Suppressor macrophage treated with lipopolysaccharide for 4 hours (primary cell): Measurements from ENCODE around the gene DDX20.
"Not testable (repeated sequence)": the region's sequence is repeated elsewhere in the genome, so short reads cannot be mapped to it uniquely, and the experiment has no call there.

Source experiments
- DNase-seq: peaks from one replicate; pipeline ENCODE4 v3.0.0-alpha.2; 2020

The DDX20 gene

DNA sequence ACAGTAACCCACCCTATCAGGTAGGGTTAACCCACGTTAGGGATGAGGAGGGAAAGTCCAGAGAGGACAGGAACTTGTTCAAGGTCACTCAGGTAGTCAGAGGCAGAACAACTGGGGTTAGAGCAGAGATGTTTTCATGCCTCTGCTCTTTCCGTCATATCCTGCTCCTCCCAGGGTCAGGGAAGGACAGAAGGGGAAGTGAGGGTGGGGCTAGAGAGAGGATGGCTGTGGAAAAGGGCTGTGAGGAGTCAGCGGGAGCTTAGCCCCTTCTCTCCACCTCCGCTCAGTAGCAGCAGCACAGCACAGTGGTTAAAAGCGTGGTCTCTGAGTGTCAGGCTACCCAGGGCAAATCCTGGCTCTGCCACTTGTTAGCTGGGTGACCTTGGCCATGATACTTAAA, 36.5 kb downstream of the DDX20 start:
- no peak for DNase-seq

GRCh38 chr1:111793923-111794322, 38.2 kb downstream of the DDX20 start:
- no peak for DNase-seq

DNA sequence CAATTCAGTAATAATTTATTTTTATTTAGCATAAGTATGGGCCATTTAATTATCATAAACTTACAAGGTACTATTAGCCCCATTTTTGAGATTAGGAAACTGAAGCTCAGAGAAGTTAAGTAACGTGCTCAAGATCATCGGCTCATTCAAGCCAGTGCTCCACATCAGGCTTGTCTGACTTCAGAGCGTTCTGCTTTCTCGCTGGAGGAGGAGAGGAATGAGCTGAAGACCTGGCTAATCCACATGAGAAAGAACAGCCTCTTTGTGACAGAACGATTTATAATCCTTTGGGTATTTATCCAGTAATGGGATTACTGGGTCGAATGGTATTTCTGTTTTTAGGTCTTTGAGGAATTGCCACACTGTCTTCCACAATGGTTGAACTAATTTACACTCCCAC, 39.7 kb downstream of the DDX20 start:
- no peak for DNase-seq

DNA sequence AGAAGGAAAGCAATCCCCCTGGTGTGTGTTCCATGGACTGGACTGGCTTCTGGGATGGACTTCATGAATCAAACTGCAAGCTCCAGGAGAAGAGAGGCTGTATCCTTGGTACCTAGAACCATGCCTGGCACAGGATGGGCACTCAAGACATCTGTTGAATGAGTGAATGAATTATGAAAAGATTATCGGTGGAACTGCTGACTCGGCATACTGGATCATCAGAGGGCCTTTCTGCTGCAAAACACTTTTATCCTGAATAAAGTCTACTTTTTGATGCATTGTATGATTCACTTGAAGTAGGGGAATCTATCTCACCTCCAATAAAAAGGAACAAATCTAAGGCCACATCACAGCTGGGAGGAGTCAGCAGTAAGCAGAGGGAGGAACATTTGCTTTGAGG, 42.9 kb downstream of the DDX20 start:
- DNase-seq, result no peak

DNA sequence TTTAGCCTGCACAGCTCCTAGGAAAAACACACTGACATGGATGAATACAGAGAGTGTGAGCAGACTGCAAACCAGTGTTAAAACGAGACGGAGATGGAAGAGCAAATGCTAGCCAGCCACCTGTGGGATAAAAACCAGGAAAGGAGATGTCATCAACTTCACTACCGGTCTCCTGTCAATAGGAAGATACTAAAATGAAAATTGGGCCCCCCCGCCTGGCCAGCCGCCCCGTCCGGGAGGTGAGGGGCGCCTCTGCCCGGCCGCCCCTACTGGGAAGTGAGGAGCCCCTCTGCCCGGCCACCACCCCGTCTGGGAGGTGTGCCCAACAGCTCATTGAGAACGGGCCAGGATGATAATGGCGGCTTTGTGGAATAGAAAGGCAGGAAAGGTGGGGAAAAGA, 44.0 kb downstream of the DDX20 start:
- DNase-seq, result not testable (repeated sequence)

DNA sequence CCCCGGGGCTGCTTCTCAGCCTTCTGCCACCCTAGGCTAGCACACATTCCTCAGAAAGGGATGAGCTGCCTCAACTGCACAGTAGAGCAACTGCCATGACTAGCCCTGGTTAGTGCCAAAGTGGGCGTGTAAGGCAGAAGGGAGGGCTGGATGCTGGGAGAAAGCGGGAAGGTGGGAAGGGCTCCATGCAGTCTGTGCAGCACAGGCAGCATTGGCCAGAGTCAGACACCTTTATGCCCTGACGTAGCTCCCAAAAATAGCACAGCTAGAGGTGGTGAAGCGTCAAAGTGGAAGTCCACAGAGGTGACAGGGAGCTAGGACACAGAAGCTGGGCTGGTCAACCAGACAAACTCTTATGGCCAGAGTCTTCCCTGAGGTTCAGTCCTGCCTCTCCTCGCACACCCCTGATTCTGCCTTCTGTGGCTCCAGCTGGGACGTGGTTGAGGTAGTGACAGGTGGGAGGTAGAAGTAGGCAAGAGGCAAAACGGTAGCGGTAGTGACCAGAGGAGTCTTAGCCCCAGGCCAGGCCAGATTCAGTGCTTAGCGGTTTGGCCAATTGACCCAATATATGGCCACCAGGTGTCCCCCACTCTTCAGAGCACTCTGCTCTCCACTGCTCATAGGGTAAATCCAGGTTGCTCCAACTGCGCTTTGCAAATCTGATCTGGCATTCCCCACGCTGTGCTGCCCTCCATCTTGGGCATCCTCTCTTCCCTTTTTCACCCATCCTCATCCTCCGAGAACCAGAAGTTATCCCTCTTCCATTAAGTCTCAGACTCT, 45.6 kb downstream of the DDX20 start:
- DNase-seq, result no peak

DNA sequence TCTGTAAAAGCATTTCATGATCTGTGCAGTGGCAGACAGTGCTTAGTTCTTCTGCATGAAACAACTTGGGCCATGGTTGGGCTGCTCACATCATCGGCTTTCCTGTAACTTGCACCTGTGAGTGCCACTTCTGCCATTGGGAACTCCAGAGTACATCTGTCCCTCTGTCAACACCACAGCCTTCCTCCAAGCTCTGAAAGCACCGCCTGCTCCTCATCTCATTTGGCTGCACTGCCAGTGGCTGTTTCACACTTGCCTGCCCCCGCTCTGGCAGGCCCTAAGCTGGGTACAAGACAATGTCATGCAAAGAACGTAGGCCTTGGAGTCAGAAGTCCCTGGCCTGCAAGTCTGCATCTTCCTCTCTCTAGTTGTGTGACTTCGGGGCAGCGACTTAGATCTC, 46.4 kb downstream of the DDX20 start:
- DNase-seq, result no peak

DNA sequence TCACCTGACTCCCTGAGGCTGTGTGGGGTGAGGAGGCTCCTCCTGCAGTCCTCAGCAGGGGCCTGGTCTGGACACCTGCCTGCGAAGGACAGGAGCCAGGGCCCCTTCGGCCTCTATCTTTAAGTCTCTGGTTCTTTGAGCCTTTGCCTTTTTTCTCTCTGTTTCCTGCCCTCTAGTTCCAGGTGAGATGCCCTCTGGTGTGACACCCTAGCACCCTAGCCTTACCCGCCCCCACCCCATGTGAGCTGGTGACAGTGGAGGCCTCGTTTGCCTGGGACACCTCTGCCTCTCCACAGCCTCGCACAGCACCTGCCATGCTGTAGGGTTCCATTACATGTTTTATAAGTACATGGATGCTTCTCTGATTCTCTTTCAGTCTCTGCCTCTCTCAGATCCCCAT, 47.3 kb downstream of the DDX20 start:
- no peak for DNase-seq

GRCh38 chr1:111803951-111804350, 48.2 kb downstream of the DDX20 start:
- no peak for DNase-seq

DNA sequence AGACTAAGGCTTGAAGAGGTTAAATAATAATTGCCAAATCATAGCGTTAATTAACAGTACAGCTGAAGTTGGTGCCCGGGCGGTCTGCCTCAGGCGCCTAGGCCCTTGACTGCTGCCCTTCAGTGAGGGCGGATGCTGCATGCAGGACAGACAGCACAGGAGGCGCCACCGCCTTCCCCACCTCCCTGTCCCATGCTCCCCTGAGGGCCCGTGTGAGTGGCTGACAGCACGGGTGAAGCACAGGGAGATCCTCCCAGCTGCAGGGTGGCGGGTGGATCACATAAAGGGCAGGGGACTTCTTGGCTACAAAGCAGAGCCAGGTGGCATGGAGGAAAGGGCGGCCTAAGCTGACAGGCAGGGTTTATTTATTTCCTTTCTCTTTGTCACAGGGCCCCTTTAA, 49.1 kb downstream of the DDX20 start:
- no peak for DNase-seq

GRCh38 chr1:111805251-111805650, 49.5 kb downstream of the DDX20 start:
- no peak for DNase-seq

DNA sequence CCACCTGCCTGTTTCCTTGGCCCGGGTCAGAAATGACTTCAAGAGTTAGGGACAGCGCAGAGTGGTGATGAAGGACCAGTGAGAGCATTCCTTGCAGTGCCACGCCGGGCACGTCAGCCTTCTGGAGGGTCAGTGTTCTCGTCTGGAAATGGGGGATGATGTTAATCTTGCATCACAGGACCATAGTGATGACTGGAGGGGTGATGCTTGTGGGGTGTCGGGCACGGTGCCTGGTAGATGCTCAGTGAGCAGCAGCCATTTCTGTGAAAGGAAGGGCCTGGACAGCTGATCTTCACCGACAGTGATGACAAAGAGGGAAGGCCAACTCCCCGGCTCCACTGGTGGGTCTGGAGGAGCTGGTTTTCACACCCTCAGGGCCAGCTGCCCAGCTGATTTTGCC, 56.2 kb downstream of the DDX20 start:
- DNase-seq, result no peak

DNA sequence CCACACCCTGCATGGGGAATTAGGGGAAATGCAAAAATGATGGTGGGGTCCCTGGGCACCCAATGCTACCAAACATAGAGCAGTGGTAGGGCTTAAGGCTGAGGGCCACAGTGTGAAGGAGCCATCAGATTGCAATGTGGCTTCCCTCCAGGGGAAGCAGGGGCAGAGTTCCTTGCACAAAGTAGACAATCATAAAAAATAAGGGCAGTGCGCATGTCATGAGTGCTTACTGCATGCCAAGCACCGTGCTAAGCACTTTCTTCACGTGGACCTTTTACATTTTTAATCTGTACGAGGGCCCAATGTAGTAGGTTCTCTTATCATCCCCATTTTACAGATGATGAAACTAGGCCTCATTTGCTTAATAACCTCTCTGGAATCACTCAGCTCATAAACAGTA, 56.6 kb downstream of the DDX20 start:
- no peak for DNase-seq

DNA sequence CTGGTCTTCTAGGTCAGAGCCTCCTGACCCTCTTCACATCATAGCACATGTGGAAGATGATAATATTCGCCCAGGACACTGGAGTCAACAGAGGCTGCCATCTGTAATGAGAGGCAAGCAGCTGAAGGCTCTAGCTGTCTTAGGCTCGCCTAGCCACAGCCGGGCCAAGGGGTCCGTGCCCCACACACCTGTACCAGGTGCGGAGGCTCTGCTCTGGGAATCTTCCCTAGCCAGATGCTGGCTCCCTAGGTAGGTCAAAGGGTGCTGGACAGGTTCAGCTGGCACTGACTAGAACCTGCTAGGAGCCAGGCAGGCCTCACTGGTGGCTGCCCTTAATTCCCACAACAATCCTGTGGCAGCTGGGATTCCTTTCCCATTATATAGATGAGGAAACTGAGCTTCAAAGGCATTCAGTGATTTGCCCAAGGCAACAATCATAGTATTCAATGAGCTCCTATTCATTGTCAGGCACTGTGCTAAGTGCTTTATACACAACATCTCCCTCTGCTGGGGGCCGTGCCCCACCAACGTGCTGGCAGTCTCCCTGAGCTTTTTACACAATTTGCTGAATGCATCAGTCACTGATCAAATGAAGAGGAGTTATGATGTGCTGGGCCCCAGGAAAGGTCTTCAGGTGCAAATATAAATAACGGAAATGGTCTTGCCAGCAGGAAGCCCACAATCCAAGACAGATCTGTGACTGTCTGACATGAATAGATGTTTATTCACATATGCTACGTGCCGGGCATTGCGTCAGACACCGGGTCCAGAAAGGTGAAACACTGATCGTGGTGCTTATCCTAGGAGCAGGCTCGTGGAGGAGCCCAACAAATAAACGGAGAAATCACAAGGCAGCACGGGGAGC, 58.0 kb downstream of the DDX20 start:
- no peak for DNase-seq

- no peak for DNase-seq
Measured at GRCh38 chr1:111814305-111814628, 58.6 kb downstream of the DDX20 start.

DNA sequence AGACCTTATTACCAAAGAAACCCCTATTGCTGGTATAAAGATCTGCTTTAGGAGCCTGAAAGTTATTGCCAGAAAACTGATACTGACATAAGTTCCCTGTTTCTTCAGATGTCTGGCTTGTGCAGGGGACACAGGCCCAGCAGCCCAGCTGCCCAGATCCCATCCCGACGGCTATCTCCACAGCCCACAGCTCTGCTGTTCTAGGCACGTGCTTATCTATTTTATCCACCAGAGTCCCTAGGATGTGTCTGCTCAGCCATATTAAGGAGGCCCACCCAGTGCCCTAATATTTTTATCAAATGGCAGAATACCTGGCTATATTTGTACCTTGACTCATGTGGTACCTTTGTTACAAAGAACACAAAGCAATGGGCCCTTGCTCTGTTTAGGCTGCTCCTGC, 58.9 kb downstream of the DDX20 start:
- DNase-seq, result no peak
